ENCODE measurements around the gene HCFC2.

HCFC2 gene

DNA sequence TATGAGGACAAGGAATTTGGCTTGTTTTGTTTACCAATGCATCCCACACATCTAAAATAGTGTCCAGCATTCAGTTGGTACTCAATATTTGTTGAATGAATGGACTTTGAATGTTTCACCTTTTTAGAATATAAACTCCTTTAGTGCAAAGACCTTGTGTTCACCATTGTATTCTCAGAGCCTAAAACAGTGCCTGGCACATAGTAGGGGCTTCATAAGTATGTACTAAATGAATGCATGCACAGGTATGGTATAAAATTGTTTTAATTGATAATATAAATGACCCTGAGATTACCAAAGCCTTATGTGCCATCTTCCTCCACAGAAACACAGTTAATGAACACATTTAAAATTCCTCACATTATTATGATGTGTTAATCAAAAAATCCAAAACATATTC lies 78.7 kb downstream of the HCFC2 start:
- Histone ChIP-seq H3K9me3 (ENCODE audit: insufficient read depth, low read depth, low read length) (no peaks in the 10 kb centered on the region), H3K4me3 (ENCODE audit: low read length) (no peak overlapping the region), H3K36me3 (ENCODE audit: insufficient read depth, low read depth, low read length) (no peaks in the 10 kb centered on the region), H3K9ac (ENCODE audit: low read depth, low read length) (no peak overlapping the region), H3K4me1 (ENCODE audit: insufficient read depth, low read length) (no peaks in the 10 kb centered on the region), H3K27me3 (ENCODE audit: insufficient read depth, low read length) (peaks cover 6% of the 10 kb centered on the region; the same call in 1 of the 2 replicates), H3K27ac (ENCODE audit: low read length) (no peak overlapping the region)

GRCh38 chr12:104143918-104144317 lies 79.6 kb downstream of the HCFC2 start:
- Histone ChIP-seq H3K27ac (ENCODE audit: low read length) (no peak overlapping the region), H3K9me3 (ENCODE audit: insufficient read depth, low read depth, low read length) (no peaks in the 10 kb centered on the region), H3K4me1 (ENCODE audit: insufficient read depth, low read length) (no peaks in the 10 kb centered on the region), H3K36me3 (ENCODE audit: insufficient read depth, low read depth, low read length) (no peaks in the 10 kb centered on the region), H3K4me3 (ENCODE audit: low read length) (no peak overlapping the region), H3K27me3 (ENCODE audit: insufficient read depth, low read length) (peaks cover 2% of the 10 kb centered on the region; the same call in 1 of the 2 replicates), H3K9ac (ENCODE audit: low read depth, low read length) (no peak overlapping the region)

DNA sequence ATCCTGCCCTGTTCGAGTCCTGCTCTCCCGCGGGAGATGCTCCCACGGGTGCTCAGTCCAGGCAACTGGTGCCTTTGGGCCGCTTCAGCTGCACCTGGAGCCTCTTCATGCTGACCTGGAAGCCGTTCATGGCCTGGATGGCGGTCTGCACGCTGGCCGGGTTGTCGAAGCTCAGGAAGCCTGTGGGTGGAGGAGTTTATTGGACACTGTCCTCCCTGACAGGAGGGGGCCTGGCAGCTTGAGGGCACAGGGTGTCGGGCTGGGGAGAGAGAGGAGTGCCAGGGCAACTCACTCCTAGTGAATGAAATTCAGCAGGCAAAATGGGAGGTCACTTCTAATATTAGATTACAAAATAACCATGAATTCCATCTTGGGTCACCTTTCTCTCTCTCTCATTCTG lies 83.0 kb downstream of the HCFC2 start:
- Histone ChIP-seq H3K4me1 (ENCODE audit: insufficient read depth, low read length) (no peaks in the 10 kb centered on the region), H3K9me3 (ENCODE audit: insufficient read depth, low read depth, low read length) (no peaks in the 10 kb centered on the region), H3K36me3 (ENCODE audit: insufficient read depth, low read depth, low read length) (no peaks in the 10 kb centered on the region), H3K9ac (ENCODE audit: low read depth, low read length) (no peak overlapping the region), H3K27ac (ENCODE audit: low read length) (no peak overlapping the region), H3K4me3 (ENCODE audit: low read length) (no peak overlapping the region), H3K27me3 (ENCODE audit: insufficient read depth, low read length) (no peaks in the 10 kb centered on the region)

DNA sequence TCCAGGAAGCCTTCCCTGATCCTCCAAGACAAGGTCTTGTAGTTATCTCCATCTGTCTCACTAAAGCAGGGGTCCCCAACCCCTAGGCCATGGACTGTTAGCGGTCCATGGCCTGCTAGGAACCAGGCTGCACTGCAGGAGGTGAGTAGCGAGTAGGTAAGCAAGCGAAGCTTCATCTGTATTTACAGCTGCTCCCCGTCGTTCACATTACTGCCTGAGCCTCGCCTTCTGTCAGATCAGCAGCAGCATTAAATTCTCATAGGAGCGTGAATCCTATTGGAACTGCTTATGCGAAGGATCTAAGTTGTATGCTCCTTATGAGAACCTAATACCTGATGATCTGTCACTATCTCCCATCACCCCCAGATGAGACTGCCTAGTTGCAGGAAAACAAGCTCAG lies 86.1 kb downstream of the HCFC2 start:
- Histone ChIP-seq H3K27me3 (ENCODE audit: insufficient read depth, low read length) (no peaks in the 10 kb centered on the region), H3K36me3 (ENCODE audit: insufficient read depth, low read depth, low read length) (no peaks in the 10 kb centered on the region), H3K9me3 (ENCODE audit: insufficient read depth, low read depth, low read length) (no peaks in the 10 kb centered on the region), H3K27ac (ENCODE audit: low read length) (no peak overlapping the region), H3K4me3 (ENCODE audit: low read length) (no peak overlapping the region), H3K9ac (ENCODE audit: low read depth, low read length) (no peak overlapping the region), H3K4me1 (ENCODE audit: insufficient read depth, low read length) (no peaks in the 10 kb centered on the region)

- Histone ChIP-seq H3K9ac (ENCODE audit: low read depth, low read length) (no peak overlapping the region), H3K9me3 (ENCODE audit: insufficient read depth, low read depth, low read length) (no peaks in the 10 kb centered on the region), H3K4me1 (ENCODE audit: insufficient read depth, low read length) (no peaks in the 10 kb centered on the region), H3K27ac (ENCODE audit: low read length) (no peak overlapping the region), H3K27me3 (ENCODE audit: insufficient read depth, low read length) (no peaks in the 10 kb centered on the region), H3K4me3 (ENCODE audit: low read length) (no peak overlapping the region), H3K36me3 (ENCODE audit: insufficient read depth, low read depth, low read length) (no peaks in the 10 kb centered on the region)
Measured at GRCh38 chr12:104152685-104153241, 88.4 kb downstream of the HCFC2 start.

GRCh38 chr12:104154286-104154685 lies 90.0 kb downstream of the HCFC2 start:
- Histone ChIP-seq H3K9ac (ENCODE audit: low read depth, low read length) (no peak overlapping the region), H3K4me1 (ENCODE audit: insufficient read depth, low read length) (no peaks in the 10 kb centered on the region), H3K27ac (ENCODE audit: low read length) (no peak overlapping the region), H3K4me3 (ENCODE audit: low read length) (no peak overlapping the region), H3K27me3 (ENCODE audit: insufficient read depth, low read length) (no peaks in the 10 kb centered on the region), H3K36me3 (ENCODE audit: insufficient read depth, low read depth, low read length) (no peaks in the 10 kb centered on the region), H3K9me3 (ENCODE audit: insufficient read depth, low read depth, low read length) (no peaks in the 10 kb centered on the region)

DNA sequence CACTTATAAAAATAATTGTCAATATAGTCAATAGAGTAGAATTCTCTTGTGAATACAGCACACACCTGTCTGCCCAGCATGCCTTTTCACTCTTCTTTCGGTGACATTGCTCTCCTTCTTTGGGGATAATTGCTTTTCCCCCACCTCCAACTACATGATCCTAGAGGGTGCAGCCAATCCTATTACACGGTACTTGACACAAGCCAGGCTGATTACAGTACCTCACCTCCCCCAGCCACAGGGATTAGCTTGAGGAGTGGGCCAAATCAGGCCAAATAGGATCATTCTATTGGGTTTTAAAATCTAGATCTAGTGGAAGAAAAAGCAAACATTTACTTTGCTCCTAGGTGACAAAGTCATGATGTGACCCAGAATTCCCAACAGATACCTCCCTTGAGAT lies 90.5 kb downstream of the HCFC2 start:
- Histone ChIP-seq H3K9me3 (ENCODE audit: insufficient read depth, low read depth, low read length) (no peaks in the 10 kb centered on the region), H3K9ac (ENCODE audit: low read depth, low read length) (no peak overlapping the region), H3K36me3 (ENCODE audit: insufficient read depth, low read depth, low read length) (no peaks in the 10 kb centered on the region), H3K27ac (ENCODE audit: low read length) (no peak overlapping the region), H3K27me3 (ENCODE audit: insufficient read depth, low read length) (no peaks in the 10 kb centered on the region), H3K4me1 (ENCODE audit: insufficient read depth, low read length) (no peaks in the 10 kb centered on the region), H3K4me3 (ENCODE audit: low read length) (no peak overlapping the region)

All from iPS-20b (cell line).